Measurements from ENCODE around the gene PBX3. TPM values are rescaled to one million over a fixed set of nuclear protein-coding genes. Genes with fewer than 3 reads are reported as not detected.

PBX3 gene
- total and polyA plus RNA-seq, 2 of the 13 experiments (the other 11 are each of a cell fraction or from before 2014, with no cell fraction given): 6.0 to 11.2 TPM

- ATAC-seq: no peak
- no peak overlapping the region for H3K4me2 ChIP-seq (ENCODE audit: low read depth, low read length)
Observed at GRCh38 chr9:125701351-125701750, 45.8 kb upstream of the PBX3 start.

More at GRCh38 chr9:125701351-125701750, 45.8 kb upstream of the PBX3 start:
- ChIA-PET POLR2A (no interaction called here), CTCF (ENCODE audit: low intra/inter-chr PET ratio, low total read pairs) (no interaction called here)
- no peak overlapping the region for H3K9ac ChIP-seq (ENCODE audit: insufficient read depth, low read depth, low read length)
- H3K4me3 ChIP-seq (replicated peaks in 1 of 3; ENCODE audit: insufficient read depth in 1 of 3, low read depth in 2 of 3, low read length in 3 of 3): no peak overlapping the region
- BruUV-seq (replicated peaks): no TSS peak
- H3K4me1 ChIP-seq (ENCODE audit: insufficient read depth, low read length): peaks cover 30% of the 10 kb centered on the region
- 97% methylated on average over 6 of the region's 6 CpGs for WGBS (ENCODE audit: low lambda C conversion rate)
- H2AFZ ChIP-seq (ENCODE audit: low read length): no peak overlapping the region
- H3K36me3 ChIP-seq (replicated peaks in 1 of 2; ENCODE audit: control insufficient read depth in 1 of 2, insufficient read depth in 2 of 2, low read length in 2 of 2): no peaks in the 10 kb centered on the region; a peak in 1 of 5 replicates
- intact Hi-C loops (cut with micrococcal nuclease; ENCODE audit: unreplicated experiment) (loop anchor here (10.0 kb wide), 1 partner anchor 47 kb away; no protein-coding TSS in a partner anchor), in situ Hi-C loops (cut with HindIII; ENCODE audit: extremely low pct_ligation_motif_present, low pct_unique_long_range_greater_than_20kb) (no loop called here)
- TF ChIP-seq E2F1 (CRISPR knock-in tag; IDR thresholded peaks at IDR 0.05): no peak
- no peak for TF ChIP-seq E2F2 (CRISPR knock-in tag; IDR thresholded peaks at IDR 0.05; ENCODE audit: borderline replicate concordance)
- no peak for TF ChIP-seq ZNF253 (CRISPR knock-in tag; IDR thresholded peaks at IDR 0.05; ENCODE audit: borderline replicate concordance)
- no peak for TF ChIP-seq HNRNPL (IDR thresholded peaks at IDR 0.05; ENCODE audit: low read depth, low read length)
- no peak for TF ChIP-seq NR2F2 (IDR thresholded peaks at IDR 0.05; ENCODE audit: borderline replicate concordance, low read depth)
- TF ChIP-seq SNAPC5 (CRISPR knock-in tag; IDR thresholded peaks at IDR 0.05; ENCODE audit: borderline replicate concordance): no peak
- no peak for TF ChIP-seq ZNF556 (CRISPR knock-in tag; IDR thresholded peaks at IDR 0.05; ENCODE audit: borderline replicate concordance)
- no peak for TF ChIP-seq ZNF337 (CRISPR knock-in tag; IDR thresholded peaks at IDR 0.05; ENCODE audit: borderline replicate concordance, low read depth)
- no peak for TF ChIP-seq ZNF234 (CRISPR knock-in tag; conservative IDR thresholded peaks at IDR 0.05)
- no peak for TF ChIP-seq ADNP (CRISPR knock-in tag; IDR thresholded peaks at IDR 0.05)
- DNase-seq (ENCODE audit: low spot score): no peak
- H3K9me3 ChIP-seq (ENCODE audit: low read length): no peaks in the 10 kb centered on the region
- FAIRE-seq: no peak
- H3K27me3 ChIP-seq (ENCODE audit: control insufficient read depth in 1 of 2, insufficient read depth in 2 of 2, low read length in 2 of 2): no peaks in the 10 kb centered on the region
- H3K79me2 ChIP-seq (ENCODE audit: insufficient read depth, low read length): peaks cover 43% of the 10 kb centered on the region
- no peak overlapping the region for H3K27ac ChIP-seq (ENCODE audit: extremely low read length, insufficient read depth, low read length)
- H4K20me1 ChIP-seq (ENCODE audit: insufficient read depth, low read length): peaks cover 2% of the 10 kb centered on the region; the same call in 1 of the 2 replicates

All from HepG2 (cell line).